HUDEP-2 (cell line): Measurements from ENCODE around the gene COL27A1.
"Not testable (repeated sequence)": the region's sequence is repeated elsewhere in the genome, so short reads cannot be mapped to it uniquely, and the experiment has no call there.

Experiments used
- DNase-seq, 76 experiments: peaks; one replicate each; lab custom pipeline; 2025; ENCODE audit not compliant: unreplicated experiment in 76 of 76; lab: John Stamatoyannopoulos, UW

The COL27A1 gene

GRCh38 chr9:114122136-114123027, 33.0 kb upstream of the COL27A1 start:
- DNase-seq = no peak

GRCh38 chr9:114123031-114123977, 32.0 kb upstream of the COL27A1 start:
- no peak for DNase-seq

- DNase-seq = no peak
Measured at GRCh38 chr9:114124138-114124537, 31.2 kb upstream of the COL27A1 start.

DNA sequence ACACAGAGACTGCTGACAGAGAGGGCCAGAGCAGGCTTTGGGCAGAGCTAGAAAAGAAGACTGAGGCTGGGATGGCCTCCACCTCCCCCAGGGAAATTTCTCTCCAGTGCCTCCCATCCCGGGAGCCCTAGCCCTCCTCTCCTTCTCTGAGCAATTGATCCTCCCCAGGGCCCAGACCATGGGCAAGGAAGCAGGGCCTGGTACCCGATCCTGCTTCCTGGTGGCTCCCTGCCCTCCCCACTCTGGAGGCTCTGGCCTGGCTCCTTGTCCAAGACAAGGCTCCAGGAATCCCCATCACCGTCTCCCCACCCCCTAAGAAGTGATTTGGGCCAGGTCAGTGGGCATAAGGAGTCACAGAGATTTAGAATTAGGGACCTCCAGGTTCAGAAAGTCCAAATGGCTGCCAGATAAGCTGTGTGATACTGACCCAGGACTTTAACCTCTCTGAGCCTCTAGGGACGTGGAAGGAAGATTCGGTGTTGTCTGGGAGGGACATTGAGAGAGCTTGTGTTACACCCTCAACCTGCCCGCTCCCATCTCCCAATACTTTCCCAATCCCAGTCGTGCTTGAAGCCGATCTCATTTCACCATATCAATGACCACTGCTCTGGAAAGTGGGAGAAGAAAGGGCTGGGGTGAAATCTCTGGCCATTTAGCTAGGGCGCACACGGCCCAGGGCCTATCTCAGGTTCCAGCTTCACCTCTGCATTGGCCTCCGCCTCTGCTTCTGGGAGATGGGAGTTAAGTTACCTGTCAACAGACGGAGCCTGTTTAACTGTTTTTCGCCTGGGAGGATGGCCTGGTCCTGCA, 30.5 kb upstream of the COL27A1 start:
- no peak for DNase-seq

DNA sequence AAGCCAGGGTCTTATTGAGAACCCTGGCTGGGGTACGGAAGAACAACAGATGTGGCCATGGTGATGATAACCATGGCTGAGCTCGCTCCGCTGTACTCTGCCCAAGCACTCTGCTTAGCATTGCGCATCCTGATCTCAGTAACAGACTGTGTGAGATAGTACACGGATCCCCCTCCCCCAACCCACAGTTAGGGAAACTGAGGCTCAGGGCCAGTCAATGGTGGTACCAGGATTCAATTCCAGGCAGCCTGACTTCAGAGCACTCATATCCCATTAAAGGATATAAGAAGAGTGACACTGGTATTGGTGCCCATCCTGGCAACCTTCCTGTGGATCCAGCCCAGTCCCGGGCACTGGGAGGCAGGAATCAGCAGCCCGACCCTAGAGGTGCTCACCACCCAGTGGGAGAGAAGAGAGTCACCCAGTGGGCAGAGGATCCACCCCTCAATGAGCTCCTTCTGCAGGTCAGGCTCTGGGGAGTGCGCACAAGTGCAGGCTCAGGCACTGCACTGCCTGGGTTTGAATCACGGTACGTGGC, 29.8 kb upstream of the COL27A1 start:
- no peak for DNase-seq

DNA sequence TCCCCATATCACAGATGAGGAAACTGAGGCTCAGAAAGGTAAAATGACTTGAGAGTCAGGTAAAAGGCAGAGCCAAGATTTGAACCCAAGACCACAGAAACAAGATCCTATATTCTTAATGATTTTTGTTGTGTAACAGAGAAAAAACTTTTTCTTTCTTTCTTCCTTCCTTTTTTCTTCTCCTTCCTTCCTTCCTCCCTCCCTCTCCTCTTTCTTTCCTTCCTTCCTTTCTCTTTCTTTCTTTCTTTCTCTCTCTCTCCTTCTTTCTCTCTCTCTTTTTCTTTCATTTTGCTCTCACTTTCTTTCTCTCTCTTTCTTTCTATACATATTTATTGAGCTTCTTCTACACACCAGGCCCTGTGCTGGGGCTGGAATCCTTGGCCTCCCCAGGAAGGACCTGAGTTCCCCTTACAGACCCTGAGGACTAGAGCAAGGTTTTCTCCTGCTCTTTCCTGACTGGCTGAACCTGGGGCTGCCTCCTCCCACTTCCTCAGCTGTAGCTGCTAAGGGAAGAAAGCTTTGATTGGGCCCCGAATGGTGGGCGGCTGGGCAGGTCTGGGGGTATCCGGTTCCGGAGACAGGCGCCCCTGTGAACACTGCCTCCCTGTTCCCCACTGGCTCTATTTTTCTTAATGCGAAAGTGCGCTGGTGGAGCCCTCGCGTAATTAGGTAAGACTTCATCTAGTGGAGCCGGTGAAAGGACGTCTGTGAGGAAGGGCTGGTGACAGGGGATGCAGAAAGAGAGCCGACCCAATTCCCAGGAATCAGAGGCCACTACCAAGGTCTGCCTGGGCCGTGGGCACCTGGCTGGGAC, 28.9 kb upstream of the COL27A1 start:
- no peak for DNase-seq

- not testable (repeated sequence) for DNase-seq
Measured at GRCh38 chr9:114128759-114129158, 26.6 kb upstream of the COL27A1 start.

- no peak for DNase-seq
Measured at GRCh38 chr9:114130141-114130540, 25.2 kb upstream of the COL27A1 start.

DNA sequence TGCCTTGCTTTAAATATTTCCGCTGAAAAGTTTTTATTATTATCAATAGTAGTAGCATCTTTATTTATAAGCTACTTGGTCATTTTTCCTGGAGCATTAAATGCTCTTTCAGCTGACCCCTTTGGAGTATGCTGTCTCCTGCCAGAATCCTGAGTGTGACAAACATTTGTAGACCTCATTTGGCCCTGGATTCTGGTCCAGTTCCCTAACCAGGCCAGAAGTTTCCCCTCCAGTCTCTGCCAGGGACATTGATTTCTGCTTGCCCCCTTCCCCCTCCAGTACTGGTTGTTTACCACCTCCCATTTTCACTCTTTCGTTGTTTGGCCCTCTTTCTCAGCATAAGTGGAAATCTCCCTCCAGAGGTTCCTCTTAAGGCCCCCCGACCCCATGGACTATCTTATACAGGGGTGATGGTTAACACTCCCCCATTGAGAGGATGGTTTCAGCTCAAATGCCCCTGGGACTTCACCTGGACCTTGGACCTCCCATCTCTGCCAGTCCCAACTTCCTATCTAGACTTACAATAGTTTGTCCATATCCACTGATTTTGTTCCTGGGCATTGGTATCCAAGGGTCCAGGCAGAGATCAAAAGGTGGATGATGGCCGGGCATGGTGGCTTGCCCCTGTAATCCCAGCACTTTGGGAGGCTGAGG, 24.6 kb upstream of the COL27A1 start:
- DNase-seq = no peak

DNA sequence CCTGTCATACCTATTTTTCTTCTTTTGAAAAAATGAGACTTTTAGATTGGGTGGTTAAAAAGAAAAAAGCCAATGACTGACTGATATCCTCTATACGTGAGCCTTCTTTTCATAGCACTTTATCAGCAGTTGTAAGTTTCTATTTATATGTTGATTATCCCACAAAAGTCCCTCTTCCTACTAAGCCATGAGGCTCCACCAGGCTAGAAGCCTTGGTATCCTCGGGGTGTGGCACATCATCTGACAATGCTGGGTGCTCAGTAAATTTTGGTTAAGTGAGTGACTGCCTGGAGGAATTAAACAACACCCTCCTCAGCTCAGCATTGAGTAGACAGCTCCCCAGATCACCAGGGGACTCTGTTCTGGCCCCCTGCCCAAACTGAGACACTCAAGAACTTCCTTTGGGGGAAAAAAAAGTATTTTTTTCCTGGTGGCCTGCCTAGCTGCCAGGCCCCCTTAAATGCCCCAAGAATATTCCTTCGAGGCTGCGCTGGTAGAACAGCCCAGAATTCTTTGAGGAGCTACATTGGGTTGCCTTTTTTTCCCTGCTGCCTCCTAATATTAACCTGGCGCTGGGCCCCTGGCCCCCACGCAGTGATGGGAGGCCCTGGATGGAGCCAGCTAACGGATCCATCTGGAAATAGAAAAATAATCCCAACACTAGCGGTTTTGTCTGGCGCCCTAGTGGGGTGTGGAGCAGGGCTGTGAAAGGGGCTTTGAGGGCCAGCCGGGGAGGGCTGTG, 23.4 kb upstream of the COL27A1 start:
- no peak for DNase-seq

DNA sequence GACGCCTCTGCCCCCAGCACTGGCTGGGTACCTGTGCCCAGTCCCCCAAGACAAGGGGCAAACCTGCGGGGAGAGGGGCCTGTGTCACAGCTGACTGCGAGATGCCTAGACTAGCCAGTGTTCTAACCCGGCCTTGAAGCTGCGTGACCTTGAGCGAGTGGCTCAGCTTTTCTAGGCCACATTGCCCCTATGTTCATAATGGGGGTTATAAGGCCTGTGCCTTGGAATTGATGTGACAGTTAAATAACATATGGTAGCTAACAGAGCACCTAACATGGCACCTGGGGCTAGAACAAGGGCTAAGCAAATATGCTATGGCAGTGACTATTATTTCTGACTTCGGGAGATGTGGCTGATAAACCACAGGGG, 22.8 kb upstream of the COL27A1 start:
- no peak for DNase-seq

DNA sequence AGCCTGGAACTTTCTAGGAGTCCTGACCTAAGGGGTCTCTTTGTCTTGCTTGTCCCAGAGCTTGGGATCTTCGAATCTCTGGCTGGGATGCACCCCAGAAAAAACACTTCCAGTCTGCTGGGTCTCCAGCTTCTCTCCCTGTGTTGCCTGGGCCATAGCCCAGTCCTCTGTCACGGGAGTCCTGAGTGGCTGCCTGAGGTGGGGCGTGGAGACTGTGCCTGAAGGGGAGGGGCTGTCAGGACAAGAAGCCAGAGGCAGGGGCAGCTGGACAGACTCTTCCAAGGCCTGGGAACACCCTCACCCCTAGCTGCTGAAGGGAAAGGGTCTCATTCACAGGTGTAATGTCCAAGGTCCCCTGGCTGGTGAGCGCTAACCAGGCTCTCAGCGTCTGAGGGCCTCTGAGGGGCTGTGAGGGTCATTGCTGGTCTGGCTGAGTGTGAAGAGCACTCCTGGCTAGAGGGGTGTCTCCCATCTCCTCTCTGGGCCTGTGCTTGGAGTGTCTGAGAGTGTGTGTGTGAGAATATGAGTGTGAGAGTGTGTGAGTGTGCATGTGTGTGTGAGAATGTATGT, 20.4 kb upstream of the COL27A1 start:
- DNase-seq = no peak

GRCh38 chr9:114137831-114138230, 17.5 kb upstream of the COL27A1 start:
- no peak for DNase-seq

- no peak for DNase-seq
Measured at GRCh38 chr9:114138552-114138971, 16.8 kb upstream of the COL27A1 start.

- DNase-seq = no peak
Measured at GRCh38 chr9:114139071-114139470, 16.3 kb upstream of the COL27A1 start.

GRCh38 chr9:114140401-114140800, 14.9 kb upstream of the COL27A1 start:
- no peak for DNase-seq

DNA sequence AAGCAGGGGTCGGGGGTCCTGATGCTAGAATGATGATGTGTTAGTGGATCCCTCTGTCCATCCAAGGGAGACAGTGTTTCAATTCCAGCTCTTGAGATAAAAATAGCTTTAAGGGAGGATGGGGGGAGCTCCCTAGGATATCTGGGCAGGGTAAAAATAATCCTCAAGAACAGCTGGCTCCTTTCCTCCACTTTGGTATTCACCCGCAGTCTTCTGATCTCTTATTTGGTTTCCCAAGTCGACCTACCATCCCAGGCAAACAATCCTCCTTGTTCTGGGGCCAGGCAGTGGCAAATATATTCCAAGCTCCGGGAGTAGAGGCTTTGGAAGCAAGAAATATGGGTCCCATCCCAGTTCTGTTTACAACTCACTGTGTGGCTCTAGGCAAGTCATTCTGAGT, 14.5 kb upstream of the COL27A1 start:
- DNase-seq = no peak
